ENCODE data around the gene PPIA.

GRCh38 chr7:44766416-44766801 lies 30.1 kb upstream of the PPIA start:
- TF ChIP-seq ESRRG (CRISPR knock-in tag; IDR thresholded peaks at IDR 0.05) (no peak), ARNTL (CRISPR knock-in tag; IDR thresholded peaks at IDR 0.05; ENCODE audit: borderline replicate concordance, low read depth) (no peak), PPARA (CRISPR knock-in tag; IDR thresholded peaks at IDR 0.05; ENCODE audit: borderline replicate concordance) (no peak), RARB (CRISPR knock-in tag; IDR thresholded peaks at IDR 0.05) (no peak), BACH2 (CRISPR knock-in tag; IDR thresholded peaks at IDR 0.05; ENCODE audit: borderline replicate concordance) (no peak), OSR1 (CRISPR knock-in tag; IDR thresholded peaks at IDR 0.05) (no peak), CSDC2 (CRISPR knock-in tag; IDR thresholded peaks at IDR 0.05) (no peak), SNAI2 (CRISPR knock-in tag; IDR thresholded peaks at IDR 0.05) (no peak), ZNF565 (CRISPR knock-in tag; conservative IDR thresholded peaks at IDR 0.05; ENCODE audit: low read depth) (no peak)
- TF ChIP-seq, protein P1, sequence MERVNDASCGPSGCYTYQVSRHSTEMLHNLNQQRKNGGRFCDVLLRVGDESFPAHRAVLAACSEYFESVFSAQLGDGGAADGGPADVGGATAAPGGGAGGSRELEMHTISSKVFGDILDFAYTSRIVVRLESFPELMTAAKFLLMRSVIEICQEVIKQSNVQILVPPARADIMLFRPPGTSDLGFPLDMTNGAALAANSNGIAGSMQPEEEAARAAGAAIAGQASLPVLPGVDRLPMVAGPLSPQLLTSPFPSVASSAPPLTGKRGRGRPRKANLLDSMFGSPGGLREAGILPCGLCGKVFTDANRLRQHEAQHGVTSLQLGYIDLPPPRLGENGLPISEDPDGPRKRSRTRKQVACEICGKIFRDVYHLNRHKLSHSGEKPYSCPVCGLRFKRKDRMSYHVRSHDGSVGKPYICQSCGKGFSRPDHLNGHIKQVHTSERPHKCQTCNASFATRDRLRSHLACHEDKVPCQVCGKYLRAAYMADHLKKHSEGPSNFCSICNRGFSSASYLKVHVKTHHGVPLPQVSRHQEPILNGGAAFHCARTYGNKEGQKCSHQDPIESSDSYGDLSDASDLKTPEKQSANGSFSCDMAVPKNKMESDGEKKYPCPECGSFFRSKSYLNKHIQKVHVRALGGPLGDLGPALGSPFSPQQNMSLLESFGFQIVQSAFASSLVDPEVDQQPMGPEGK (CRISPR knock-in tag; IDR thresholded peaks at IDR 0.05; ENCODE audit: borderline replicate concordance) = no peak
- TF ChIP-seq, protein P2, sequence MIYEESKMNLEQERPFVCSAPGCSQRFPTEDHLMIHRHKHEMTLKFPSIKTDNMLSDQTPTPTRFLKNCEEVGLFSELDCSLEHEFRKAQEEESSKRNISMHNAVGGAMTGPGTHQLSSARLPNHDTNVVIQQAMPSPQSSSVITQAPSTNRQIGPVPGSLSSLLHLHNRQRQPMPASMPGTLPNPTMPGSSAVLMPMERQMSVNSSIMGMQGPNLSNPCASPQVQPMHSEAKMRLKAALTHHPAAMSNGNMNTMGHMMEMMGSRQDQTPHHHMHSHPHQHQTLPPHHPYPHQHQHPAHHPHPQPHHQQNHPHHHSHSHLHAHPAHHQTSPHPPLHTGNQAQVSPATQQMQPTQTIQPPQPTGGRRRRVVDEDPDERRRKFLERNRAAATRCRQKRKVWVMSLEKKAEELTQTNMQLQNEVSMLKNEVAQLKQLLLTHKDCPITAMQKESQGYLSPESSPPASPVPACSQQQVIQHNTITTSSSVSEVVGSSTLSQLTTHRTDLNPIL (CRISPR knock-in tag; IDR thresholded peaks at IDR 0.05; ENCODE audit: low read depth) = no peak
- TF ChIP-seq, protein P3, sequence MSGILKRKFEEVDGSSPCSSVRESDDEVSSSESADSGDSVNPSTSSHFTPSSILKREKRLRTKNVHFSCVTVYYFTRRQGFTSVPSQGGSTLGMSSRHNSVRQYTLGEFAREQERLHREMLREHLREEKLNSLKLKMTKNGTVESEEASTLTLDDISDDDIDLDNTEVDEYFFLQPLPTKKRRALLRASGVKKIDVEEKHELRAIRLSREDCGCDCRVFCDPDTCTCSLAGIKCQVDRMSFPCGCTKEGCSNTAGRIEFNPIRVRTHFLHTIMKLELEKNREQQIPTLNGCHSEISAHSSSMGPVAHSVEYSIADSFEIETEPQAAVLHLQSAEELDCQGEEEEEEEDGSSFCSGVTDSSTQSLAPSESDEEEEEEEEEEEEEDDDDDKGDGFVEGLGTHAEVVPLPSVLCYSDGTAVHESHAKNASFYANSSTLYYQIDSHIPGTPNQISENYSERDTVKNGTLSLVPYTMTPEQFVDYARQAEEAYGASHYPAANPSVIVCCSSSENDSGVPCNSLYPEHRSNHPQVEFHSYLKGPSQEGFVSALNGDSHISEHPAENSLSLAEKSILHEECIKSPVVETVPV (CRISPR knock-in tag; IDR thresholded peaks at IDR 0.05) = no peak
